Neural progenitor cell (in vitro differentiated cells): ENCODE results near the gene PVR. TPM values are rescaled to one million over a fixed set of nuclear protein-coding genes. Genes with fewer than 3 reads are reported as not detected.

Source experiments
- DNase-seq: peaks from one replicate; pipeline ENCODE4 v3.0.0-alpha.2; 2016; ENCODE audit warnings: low spot score
- H2AFZ ChIP-seq: fragments of 200-600 bp; sonication (generic); replicated peaks from 2 replicates; pipeline ENCODE4 v1.6.1; 2016; ENCODE audit warnings: antibody characterized with exemption
- H3F3A ChIP-seq: fragments of 200-600 bp; sonication (generic); 2 replicates; pipeline ENCODE4 v1.6.1; 2016; ENCODE audit warnings: antibody characterized with exemption, low read depth
- H3K27ac ChIP-seq: fragments of 200-600 bp; sonication (generic); 2 replicates; pipeline ENCODE4 v1.5.1; 2016; ENCODE audit warnings: mild to moderate bottlenecking
- H3K27me3 ChIP-seq: fragments of 200-600 bp; sonication (generic); 2 replicates; pipeline ENCODE4 v1.6.1; 2016; ENCODE audit warnings: mild to moderate bottlenecking, moderate library complexity
- H3K36me3 ChIP-seq: fragments of 200-600 bp; sonication (generic); 2 replicates; pipeline ENCODE4 v1.5.1; 2016
- H3K4me1 ChIP-seq: fragments of 200-600 bp; sonication (generic); 2 replicates; pipeline ENCODE4 v1.6.1; 2016; ENCODE audit warnings: mixed run types
- H3K4me2 ChIP-seq: fragments of 200-600 bp; sonication (generic); 2 replicates; pipeline ENCODE4 v1.6.1; 2016
- H3K4me3 ChIP-seq: fragments of 200-600 bp; sonication (generic); 2 replicates; pipeline ENCODE4 v1.5.1; 2016
- H3K79me2 ChIP-seq: fragments of 200-600 bp; sonication (generic); 2 replicates; pipeline ENCODE4 v1.6.1; 2016; ENCODE audit warnings: low read depth
- H3K9ac ChIP-seq: fragments of 200-600 bp; sonication (generic); 2 replicates; pipeline ENCODE4 v1.6.1; 2016
- H3K9me3 ChIP-seq: fragments of 200-600 bp; sonication (generic); 2 replicates; pipeline ENCODE4 v1.5.1; 2016; ENCODE audit warnings: low read depth
- H4K20me1 ChIP-seq: fragments of 200-600 bp; sonication (generic); 2 replicates; pipeline ENCODE4 v1.6.1; 2016; ENCODE audit warnings: low read depth
- H3K27ac Mint-ChIP-seq: 3 replicates; pipeline ENCODE4 v1.8.0; 2021; ENCODE audit warnings: mixed read lengths
- H3K27me3 Mint-ChIP-seq: 2 replicates; pipeline ENCODE4 v1.8.0; 2022; ENCODE audit warnings: low read depth, mild to moderate bottlenecking, inconsistent platforms, moderate library complexity, mixed read lengths; ENCODE audit not compliant: insufficient read depth
- H3K36me3 Mint-ChIP-seq: 3 replicates; pipeline ENCODE4 v1.8.0; 2021; ENCODE audit warnings: mixed read lengths
- H3K4me1 Mint-ChIP-seq: 3 replicates; pipeline ENCODE4 v1.8.0; 2021; ENCODE audit warnings: mixed read lengths
- H3K4me3 Mint-ChIP-seq: 3 replicates; pipeline ENCODE4 v1.8.0; 2021; ENCODE audit warnings: mild to moderate bottlenecking, moderate library complexity, mixed read lengths
- H3K9me3 Mint-ChIP-seq: 3 replicates; pipeline ENCODE4 v1.8.0; 2020; ENCODE audit warnings: mixed read lengths
- CTCF ChIP-seq: fragments of 200-600 bp; sonication (generic); IDR thresholded peaks from 2 replicates; pipeline ENCODE4 v1.5.1; 2017; ENCODE audit warnings: antibody characterized with exemption, mild to moderate bottlenecking
- EZH2 ChIP-seq: fragments of 200-600 bp; sonication (generic); IDR thresholded peaks from 2 replicates; pipeline ENCODE4 v1.6.1; 2017; ENCODE audit warnings: antibody characterized with exemption, mild to moderate bottlenecking, moderate library complexity
- EZH2phosphoT487 ChIP-seq: fragments of 200-600 bp; sonication (generic); IDR thresholded peaks from 2 replicates; pipeline ENCODE4 v1.6.1; 2017; ENCODE audit warnings: antibody characterized with exemption
- total RNA-seq: library from RNA; depleted of rRNA; stranded (reverse); fragments of >200 nt; gene quantifications from 2 replicates; pipeline ENCODE4 v1.2.3, GENCODE V29; 2015; ENCODE audit warnings: low replicate concordance

The PVR gene
- total RNA-seq, 1 donor from 2014 or later: 4.4 TPM

- DNase-seq: no peak
- H3K9me3 Mint-ChIP-seq: no peaks in the 10 kb centered on the region
- H3F3A ChIP-seq: no peaks in the 10 kb centered on the region
- no peaks in the 10 kb centered on the region for H3K27me3 ChIP-seq
- no peak for TF ChIP-seq EZH2
- TF ChIP-seq EZH2phosphoT487: no peak
- TF ChIP-seq CTCF: no peak
- H3K4me3 Mint-ChIP-seq: no peak overlapping the region
- peaks cover 10% of the 10 kb centered on the region for H3K4me1 Mint-ChIP-seq
- no peak overlapping the region for H3K27ac ChIP-seq
- H3K9me3 ChIP-seq: no peaks in the 10 kb centered on the region
- no peak overlapping the region for H3K4me3 ChIP-seq
- no peak overlapping the region for H2AFZ ChIP-seq
- H3K79me2 ChIP-seq: no peaks in the 10 kb centered on the region
- no peak overlapping the region for H3K27ac Mint-ChIP-seq
- H3K4me2 ChIP-seq: no peak overlapping the region
- no peaks in the 10 kb centered on the region for H3K36me3 Mint-ChIP-seq
- no peaks in the 10 kb centered on the region for H3K36me3 ChIP-seq
- no peaks in the 10 kb centered on the region for H4K20me1 ChIP-seq
- peaks cover 15% of the 10 kb centered on the region for H3K27me3 Mint-ChIP-seq
- no peaks in the 10 kb centered on the region for H3K4me1 ChIP-seq
- no peak overlapping the region for H3K9ac ChIP-seq
These were observed 42.2 kb downstream of the PVR start for GRCh38 chr19:44685877-44686276.

- Histone ChIP-seq H3K9ac (no peak overlapping the region), H3K79me2 (no peaks in the 10 kb centered on the region), H3K4me3 (no peak overlapping the region), H3K27ac (no peak overlapping the region), H3K4me2 (no peak overlapping the region), H3K9me3 (no peaks in the 10 kb centered on the region), H3K4me1 (no peaks in the 10 kb centered on the region), H4K20me1 (no peaks in the 10 kb centered on the region), H2AFZ (no peak overlapping the region), H3K36me3 (no peaks in the 10 kb centered on the region), H3K27me3 (no peaks in the 10 kb centered on the region), H3F3A (no peaks in the 10 kb centered on the region)
- no peak for DNase-seq
- Mint-ChIP-seq H3K36me3 (no peaks in the 10 kb centered on the region), H3K9me3 (no peaks in the 10 kb centered on the region), H3K4me1 (peaks cover 10% of the 10 kb centered on the region), H3K27me3 (peaks cover 14% of the 10 kb centered on the region), H3K4me3 (no peak overlapping the region), H3K27ac (no peak overlapping the region)
- TF ChIP-seq EZH2phosphoT487 (no peak), CTCF (no peak), EZH2 (no peak)
These were observed 43.2 kb downstream of the PVR start for GRCh38 chr19:44686896-44687295.

- H3K9me3 Mint-ChIP-seq: no peaks in the 10 kb centered on the region
- Histone ChIP-seq H3K9ac (no peak overlapping the region), H2AFZ (no peak overlapping the region), H3K27ac (no peak overlapping the region), H3K79me2 (no peaks in the 10 kb centered on the region), H3F3A (no peaks in the 10 kb centered on the region), H3K9me3 (no peaks in the 10 kb centered on the region), H3K4me2 (no peak overlapping the region), H3K27me3 (no peaks in the 10 kb centered on the region), H3K4me3 (no peak overlapping the region), H3K4me1 (no peaks in the 10 kb centered on the region), H3K36me3 (no peaks in the 10 kb centered on the region), H4K20me1 (no peaks in the 10 kb centered on the region)
- no peak overlapping the region for H3K27ac Mint-ChIP-seq
- no peak overlapping the region for H3K4me3 Mint-ChIP-seq
- no peaks in the 10 kb centered on the region for H3K36me3 Mint-ChIP-seq
- H3K4me1 Mint-ChIP-seq: peaks cover 10% of the 10 kb centered on the region
- DNase-seq: no peak
- TF ChIP-seq CTCF (no peak), EZH2phosphoT487 (no peak), EZH2 (no peak)
- H3K27me3 Mint-ChIP-seq: peaks cover 11% of the 10 kb centered on the region
These were observed 44.2 kb downstream of the PVR start for GRCh38 chr19:44687888-44688287.
